ENCODE results near the gene IL18BP. TPM values are rescaled to one million over a fixed set of nuclear protein-coding genes. Genes with fewer than 3 reads are reported as not detected.

IL18BP gene
- total RNA-seq, 1 experiment from 2014 or later, result 17.9 TPM

DNA sequence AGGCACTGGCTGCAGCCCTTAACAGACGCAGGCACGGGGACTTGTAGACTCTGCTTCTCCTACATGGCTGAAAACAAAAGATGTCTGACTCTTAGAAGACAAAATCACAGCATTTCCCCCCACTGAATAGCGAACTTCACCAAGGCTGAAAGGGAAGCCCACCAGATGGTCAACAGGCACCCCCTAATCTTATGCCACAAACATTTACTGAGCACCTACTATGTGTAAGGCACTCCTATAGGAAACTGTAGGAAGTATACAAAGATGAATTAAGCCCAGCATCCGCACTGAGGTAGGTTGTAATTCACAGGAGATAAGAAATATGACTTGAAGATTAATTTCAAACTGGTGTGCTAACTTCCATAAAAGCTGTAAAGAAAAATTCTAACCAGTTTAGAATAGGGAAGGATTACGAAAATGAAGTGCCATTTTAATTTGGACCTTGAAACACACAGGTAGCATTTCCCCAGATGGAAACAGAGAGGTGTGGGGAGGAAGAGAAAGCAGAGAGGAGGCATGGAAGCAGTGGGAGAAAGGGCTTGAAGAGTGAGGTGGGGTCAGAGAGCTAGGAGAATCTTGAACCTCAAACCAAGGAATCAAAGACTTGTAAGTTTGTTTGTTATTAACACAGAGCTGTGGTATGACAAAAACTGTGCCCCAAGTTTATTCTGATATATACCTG, 43.5 kb downstream of the IL18BP start:
- BruUV-seq (replicated peaks), result no TSS peak
- CTCF ChIA-PET, result no interaction called here
- peaks cover 22% of the 10 kb centered on the region; the same call in 1 of the 2 replicates for H3F3A ChIP-seq (ENCODE audit: insufficient read depth, low read depth)
- peaks cover 81% of the 10 kb centered on the region for H3K79me2 ChIP-seq (ENCODE audit: low read depth)
- POLR2A ChIA-PET (ENCODE audit: unreplicated experiment), result interaction anchor here (0.6 kb wide), 1 partner anchor 17 kb away, joined by 9 read pairs; no protein-coding TSS in a partner anchor
- H3K9me2 ChIP-seq (ENCODE audit: insufficient read depth), result no peaks in the 10 kb centered on the region
- H3K4me3 ChIP-seq, result no peak overlapping the region
- peak overlapping the region; percentile 32; the same call in 1 of the 2 replicates for H3K27ac ChIP-seq
- peak overlapping the region; percentile 73; the same call in 1 of the 2 replicates for H3K4me2 ChIP-seq
- H3K27me3 ChIP-seq (ENCODE audit: insufficient read depth, low read depth), result no peaks in the 10 kb centered on the region
- intact Hi-C loops (cut with micrococcal nuclease; ENCODE audit: unreplicated experiment), result no loop called here
- DNase-seq, result no peak
- no peak overlapping the region for H2AFZ ChIP-seq
- TF ChIP-seq, protein P1, sequence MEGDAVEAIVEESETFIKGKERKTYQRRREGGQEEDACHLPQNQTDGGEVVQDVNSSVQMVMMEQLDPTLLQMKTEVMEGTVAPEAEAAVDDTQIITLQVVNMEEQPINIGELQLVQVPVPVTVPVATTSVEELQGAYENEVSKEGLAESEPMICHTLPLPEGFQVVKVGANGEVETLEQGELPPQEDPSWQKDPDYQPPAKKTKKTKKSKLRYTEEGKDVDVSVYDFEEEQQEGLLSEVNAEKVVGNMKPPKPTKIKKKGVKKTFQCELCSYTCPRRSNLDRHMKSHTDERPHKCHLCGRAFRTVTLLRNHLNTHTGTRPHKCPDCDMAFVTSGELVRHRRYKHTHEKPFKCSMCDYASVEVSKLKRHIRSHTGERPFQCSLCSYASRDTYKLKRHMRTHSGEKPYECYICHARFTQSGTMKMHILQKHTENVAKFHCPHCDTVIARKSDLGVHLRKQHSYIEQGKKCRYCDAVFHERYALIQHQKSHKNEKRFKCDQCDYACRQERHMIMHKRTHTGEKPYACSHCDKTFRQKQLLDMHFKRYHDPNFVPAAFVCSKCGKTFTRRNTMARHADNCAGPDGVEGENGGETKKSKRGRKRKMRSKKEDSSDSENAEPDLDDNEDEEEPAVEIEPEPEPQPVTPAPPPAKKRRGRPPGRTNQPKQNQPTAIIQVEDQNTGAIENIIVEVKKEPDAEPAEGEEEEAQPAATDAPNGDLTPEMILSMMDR (conservative IDR thresholded peaks at IDR 0.05), result no peak
- no peak for TF ChIP-seq EZH2 (IDR thresholded peaks at IDR 0.05; ENCODE audit: low read depth)
- H3K36me3 ChIP-seq (ENCODE audit: low read depth), result no peaks in the 10 kb centered on the region
- peaks cover 12% of the 10 kb centered on the region for H3K4me1 ChIP-seq (replicated peaks; ENCODE audit: insufficient read depth)
- H4K20me1 ChIP-seq (ENCODE audit: insufficient read depth), result peaks cover 25% of the 10 kb centered on the region; the same call in 1 of the 2 replicates
- H3K9me3 ChIP-seq (ENCODE audit: insufficient read depth, low read depth), result no peaks in the 10 kb centered on the region

DNA sequence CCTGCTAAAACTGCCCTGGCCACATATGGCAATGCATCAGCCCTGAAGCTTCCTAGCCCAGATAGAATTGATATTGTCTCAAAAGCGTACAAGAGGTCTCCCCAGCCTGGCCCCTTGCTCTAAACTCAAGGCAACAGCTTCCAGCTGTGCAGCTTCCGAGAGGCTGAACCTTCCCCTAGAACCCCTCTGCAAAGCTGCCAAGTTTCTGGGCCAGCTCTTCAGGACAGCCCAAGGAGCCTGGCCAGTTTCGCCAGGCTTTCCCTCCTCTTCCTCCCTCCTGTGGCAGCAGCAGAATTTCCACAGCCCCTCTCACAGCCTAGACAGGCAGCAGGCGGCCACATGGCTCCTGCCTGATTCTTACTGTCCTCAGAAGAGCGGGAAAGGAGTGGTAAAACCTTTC, 47.1 kb downstream of the IL18BP start:
- POLR2A ChIA-PET (ENCODE audit: unreplicated experiment), result no interaction called here
- H3K4me3 ChIP-seq, result no peak overlapping the region
- H3K36me3 ChIP-seq (ENCODE audit: low read depth), result peaks cover 12% of the 10 kb centered on the region; the same call in 1 of the 2 replicates
- peaks cover 12% of the 10 kb centered on the region for H3K4me1 ChIP-seq (replicated peaks; ENCODE audit: insufficient read depth)
- intact Hi-C loops (cut with micrococcal nuclease; ENCODE audit: unreplicated experiment), result no loop called here
- H2AFZ ChIP-seq, result no peak overlapping the region
- BruUV-seq (replicated peaks), result no TSS peak
- TF ChIP-seq EZH2 (IDR thresholded peaks at IDR 0.05; ENCODE audit: low read depth), result no peak
- TF ChIP-seq, protein P1 (conservative IDR thresholded peaks at IDR 0.05), result no peak
- H3K9me2 ChIP-seq (ENCODE audit: insufficient read depth), result no peaks in the 10 kb centered on the region
- H3F3A ChIP-seq (ENCODE audit: insufficient read depth, low read depth), result peaks cover 18% of the 10 kb centered on the region; the same call in 1 of the 2 replicates
- no peak overlapping the region for H3K4me2 ChIP-seq
- H4K20me1 ChIP-seq (ENCODE audit: insufficient read depth), result 0 out of 2 replicates have a peak, but pooled peaks cover 20% of the 10 kb centered on the region
- CTCF ChIA-PET, result no interaction called here
- peaks cover 67% of the 10 kb centered on the region for H3K79me2 ChIP-seq (ENCODE audit: low read depth)
- no peak overlapping the region for H3K27ac ChIP-seq
- no peak for DNase-seq
- no peaks in the 10 kb centered on the region for H3K9me3 ChIP-seq (ENCODE audit: insufficient read depth, low read depth)
- H3K27me3 ChIP-seq (ENCODE audit: insufficient read depth, low read depth), result no peaks in the 10 kb centered on the region

DNA sequence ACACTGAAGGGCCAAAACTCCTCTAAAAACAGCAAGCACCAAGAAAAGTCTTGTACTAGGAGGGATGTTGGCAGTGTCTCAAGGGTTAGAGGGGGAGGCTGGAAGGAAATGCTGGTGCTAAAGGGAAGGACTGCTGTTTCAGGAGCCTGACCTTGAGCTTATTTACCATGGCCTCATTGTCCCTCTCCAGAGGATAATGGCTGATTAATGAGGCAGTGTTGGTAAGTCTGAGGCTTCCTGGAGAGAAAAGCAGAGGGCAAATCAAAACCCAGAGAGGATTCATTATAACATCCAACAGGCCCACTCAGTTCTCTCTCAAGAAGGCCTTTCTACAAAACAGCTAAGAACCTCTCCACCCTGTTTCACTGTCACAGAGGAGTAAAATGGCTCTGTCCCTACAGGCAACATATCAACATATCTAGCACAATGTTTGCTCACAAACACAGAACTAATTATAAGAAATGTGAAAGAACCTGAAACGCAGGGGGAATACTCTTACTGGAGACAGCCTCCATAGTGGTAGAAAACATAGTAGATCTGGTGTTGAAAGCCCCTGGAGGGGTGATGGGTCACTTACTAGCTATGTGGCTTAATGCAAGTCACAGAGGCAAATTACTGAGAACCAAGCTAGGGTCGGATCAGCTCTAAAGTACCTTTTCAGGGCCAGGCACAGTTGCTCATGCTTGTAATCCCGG, 50.2 kb downstream of the IL18BP start:
- Histone ChIP-seq H3K9me2 (ENCODE audit: insufficient read depth) (no peaks in the 10 kb centered on the region), H3K27me3 (ENCODE audit: insufficient read depth, low read depth) (no peaks in the 10 kb centered on the region), H3K9me3 (ENCODE audit: insufficient read depth, low read depth) (no peaks in the 10 kb centered on the region), H2AFZ (no peak overlapping the region), H3K36me3 (ENCODE audit: low read depth) (peaks cover 12% of the 10 kb centered on the region; the same call in 1 of the 2 replicates), H3K4me1 (replicated peaks; ENCODE audit: insufficient read depth) (no peaks in the 10 kb centered on the region), H3K27ac (no peak overlapping the region), H3K4me2 (no peak overlapping the region), H3F3A (ENCODE audit: insufficient read depth, low read depth) (no peaks in the 10 kb centered on the region), H3K79me2 (ENCODE audit: low read depth) (peaks cover 62% of the 10 kb centered on the region), H3K4me3 (no peak overlapping the region), H4K20me1 (ENCODE audit: insufficient read depth) (0 out of 2 replicates have a peak, but pooled peaks cover 16% of the 10 kb centered on the region)
- CTCF ChIA-PET, result interaction anchor here (0.7 kb wide), 2 partner anchors 15 to 24 kb away, joined by 3 read pairs; no protein-coding TSS in a partner anchor
- DNase-seq, result no peak
- TF ChIP-seq, protein P1 (conservative IDR thresholded peaks at IDR 0.05), result no peak
- TF ChIP-seq EZH2 (IDR thresholded peaks at IDR 0.05; ENCODE audit: low read depth), result no peak
- POLR2A ChIA-PET (ENCODE audit: unreplicated experiment), result interaction anchor here (0.6 kb wide), 2 partner anchors 15 to 21 kb away, joined by 3 to 10 read pairs; no protein-coding TSS in a partner anchor
- intact Hi-C loops (cut with micrococcal nuclease; ENCODE audit: unreplicated experiment), result no loop called here
- BruUV-seq (replicated peaks), result no TSS peak

Other genes starting within 250 kb of the IL18BP start
- gene DEFB108B, start 165.7 kb upstream of the IL18BP start, total RNA-seq (2021), result not detected in 2 replicates
- gene DEFB131B, start 120.5 kb upstream of the IL18BP start, total RNA-seq (2021), result not detected in 2 replicates
- gene XNDC1N, start 70.3 kb upstream of the IL18BP start, total RNA-seq (2021), result 19.3 and 23.4 TPM in 2 replicates
- gene RNF121, start 69.9 kb upstream of the IL18BP start, total RNA-seq (2021), result 40.5 and 41.2 TPM in 2 replicates
- 221 and 267 TPM in 2 replicates for gene NUMA1, start 81.6 kb downstream of the IL18BP start, total RNA-seq (2021)
- 17.5 and 19.6 TPM in 2 replicates for gene LRRC51, start 81.9 kb downstream of the IL18BP start, total RNA-seq (2021)
- 94.6 and 107 TPM in 2 replicates for gene LAMTOR1, start 104.4 kb downstream of the IL18BP start, total RNA-seq (2021)
- not detected in 2 replicates for gene TOMT, start 107.0 kb downstream of the IL18BP start, total RNA-seq (2021)
- gene ANAPC15, start 113.8 kb downstream of the IL18BP start, total RNA-seq (2021), result 77.2 and 97.8 TPM in 2 replicates
- not detected in 2 replicates for gene FOLR3, start 136.8 kb downstream of the IL18BP start, total RNA-seq (2021)
- gene FOLR1, start 193.2 kb downstream of the IL18BP start, total RNA-seq (2021), result 4.7 and 5.0 TPM in 2 replicates
- not detected in 2 replicates for gene FOLR2, start 217.9 kb downstream of the IL18BP start, total RNA-seq (2021)
- 195 and 199 TPM in 2 replicates for gene INPPL1, start 225.9 kb downstream of the IL18BP start, total RNA-seq (2021)
- gene PHOX2A, start 245.3 kb downstream of the IL18BP start, total RNA-seq (2021), result not detected in 2 replicates